Tibial nerve (tissue), 4 donors: Measurements from ENCODE around the gene LARP6. TPM values are rescaled to one million over a fixed set of nuclear protein-coding genes. Genes with fewer than 3 reads are reported as not detected.

ENCODE experiments used
- DNase-seq, 2 donors: peaks; one replicate each; pipeline ENCODE4 v3.0.0-alpha.2; 2019; ENCODE audit warnings: low spot score in 2 of 2
- H3K27ac ChIP-seq, 4 donors: fragments of 200-600 bp; sonication (generic) in 3 of 4; one replicate each; pipeline ENCODE4 v1.5.1; 2017 to 2019; ENCODE audit warnings: mild to moderate bottlenecking in 1 of 4
- H3K27me3 ChIP-seq, 2 donors: fragments of 200-600 bp; sonication (generic) in 1 of 2; one replicate each; pipeline versions ENCODE4 v1.5.1 to v1.6.0; 2017 to 2019
- H3K36me3 ChIP-seq, 3 donors: fragments of 200-600 bp; sonication (generic); one replicate each; pipeline ENCODE4 v1.5.1; 2018 to 2019
- H3K4me1 ChIP-seq, 4 donors: fragments of 200-600 bp; sonication (generic) in 3 of 4; one replicate each; pipeline ENCODE4 v1.5.1; 2017 to 2019
- H3K4me3 ChIP-seq, 4 donors: fragments of 200-600 bp; sonication (generic) in 3 of 4; one replicate each; pipeline ENCODE4 v1.5.1; 2017 to 2019; ENCODE audit warnings: mild to moderate bottlenecking in 1 of 4, moderate library complexity in 1 of 4
- H3K9me3 ChIP-seq, 4 donors: fragments of 200-600 bp; sonication (generic) in 3 of 4; one replicate each; pipeline ENCODE4 v1.5.1; 2017 to 2019
- EP300 ChIP-seq, 2 donors: sonication (generic); formaldehyde crosslinking; IDR thresholded peaks; one replicate each; pipeline ENCODE4 v1.6.1; 2017; ENCODE audit warnings: antibody characterized with exemption in 2 of 2, mild to moderate bottlenecking in 1 of 2
- POLR2A ChIP-seq, 2 donors: fragments of 450-650 bp; IDR thresholded peaks; one replicate each; pipeline ENCODE4 v1.6.1; 2017; ENCODE audit warnings: antibody characterized with exemption in 2 of 2, mild to moderate bottlenecking in 2 of 2, moderate library complexity in 2 of 2
- WGBS, 2 donors: methylation state at CpG; one replicate each; pipeline ENCODE4 v1.1.5; 2018; 5-methylcytosine and 5-hydroxymethylcytosine counted together
- total RNA-seq, 4 donors: library from RNA; depleted of rRNA; stranded (reverse); fragments of >200 nt; gene quantifications; one replicate each; pipeline ENCODE4 v1.1.0, GENCODE V29; 2016
- TF ChIP-seq, protein P1 (sequence below), 5 experiments: fragments of 200-600 bp in 3 of 5; fragments of 450-650 bp in 2 of 5; sonication (generic) in 3 of 5; IDR thresholded peaks; one replicate each; pipeline ENCODE4 v1.5.1; 2016 to 2019; ENCODE audit warnings: antibody characterized with exemption in 5 of 5, mild to moderate bottlenecking in 3 of 5, moderate library complexity in 2 of 5

Gene LARP6
- total RNA-seq, 4 donors from 2014 or later: 29.9 to 86.3 (median 54.8) TPM

DNA sequence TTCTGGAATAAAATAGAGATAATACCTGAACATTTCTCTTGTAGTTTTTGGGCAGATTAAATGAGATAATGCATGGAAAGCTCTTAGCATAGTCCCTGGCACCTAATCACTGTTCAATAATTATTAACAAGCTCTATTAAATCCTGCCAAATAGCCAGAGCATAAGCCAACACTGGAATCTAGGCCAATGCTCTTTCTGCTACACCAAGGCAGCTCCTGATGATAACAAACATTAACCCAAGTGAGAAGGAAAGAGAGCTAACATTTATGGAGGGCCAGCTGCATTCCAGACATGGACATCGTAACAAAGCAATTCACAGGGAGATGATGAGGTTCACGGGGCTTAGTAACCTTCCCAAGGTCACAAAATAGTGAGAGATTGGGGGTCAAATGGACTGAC, 23.3 kb downstream of the LARP6 start:
- peaks cover 0 to 48% (median 9%) of the 10 kb centered on the region in 4 donors for H3K4me1 ChIP-seq
- WGBS, 2 donors: 38 to 53% methylated on average over 2 of the region's 2 CpGs
- no peak for TF ChIP-seq EP300 (IDR thresholded peaks at IDR 0.05)
- no peaks in the 10 kb centered on the region for H3K9me3 ChIP-seq
- H3K36me3 ChIP-seq: peaks cover 0 to 53% (median 0%) of the 10 kb centered on the region in 3 donors
- H3K27me3 ChIP-seq: no peaks in the 10 kb centered on the region
- H3K4me3 ChIP-seq: no peak overlapping the region
- H3K27ac ChIP-seq: peak overlapping the region in 1 of 4 donors; percentile 37
- DNase-seq: no peak

DNA sequence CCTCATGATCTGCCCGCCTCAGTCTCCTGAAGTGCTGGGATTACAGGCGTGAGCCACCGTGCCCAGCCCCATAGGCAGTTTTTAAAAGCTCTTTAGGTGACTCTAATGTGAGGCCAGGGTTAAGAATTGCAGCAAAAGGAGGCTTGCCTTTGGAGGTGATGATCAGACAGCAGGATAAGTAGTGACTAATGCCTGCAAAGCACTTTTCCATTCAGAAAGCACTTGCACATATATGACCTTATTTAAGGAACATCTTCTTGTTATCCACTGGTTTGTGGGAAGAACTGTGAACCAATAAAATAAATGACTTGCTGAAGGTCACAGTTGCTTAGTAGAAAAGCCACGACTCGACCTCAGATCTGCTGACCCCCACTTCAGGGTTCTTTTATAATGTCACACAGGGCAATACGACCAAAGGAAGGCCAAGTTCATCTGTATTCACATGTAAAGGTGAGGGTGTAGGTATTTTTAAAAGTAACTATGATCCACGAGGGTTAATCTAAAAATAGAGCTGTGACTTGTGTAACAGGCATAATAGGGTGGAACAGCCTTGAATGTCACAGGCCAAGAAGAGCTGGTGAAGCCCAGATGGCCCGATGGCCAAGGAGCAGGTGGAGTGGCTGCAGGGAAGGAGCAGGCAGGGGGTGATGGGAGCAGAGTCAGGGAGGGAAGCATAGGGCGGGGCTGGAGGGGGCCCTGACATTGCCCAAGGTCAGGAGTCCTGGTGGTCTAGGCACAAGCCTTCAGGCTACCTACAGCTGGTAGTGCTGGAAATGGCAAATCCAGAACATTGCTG, 24.4 kb downstream of the LARP6 start:
- no peak for DNase-seq
- Histone ChIP-seq H3K9me3 (no peaks in the 10 kb centered on the region), H3K4me1 (peaks cover 0 to 46% (median 12%) of the 10 kb centered on the region in 4 donors), H3K27ac (no peak overlapping the region), H3K36me3 (peaks cover 0 to 45% (median 0%) of the 10 kb centered on the region in 3 donors), H3K4me3 (no peak overlapping the region), H3K27me3 (no peaks in the 10 kb centered on the region)
- TF ChIP-seq EP300 (IDR thresholded peaks at IDR 0.05) (no peak), POLR2A (IDR thresholded peaks at IDR 0.05) (no peak)
- TF ChIP-seq, protein P1, sequence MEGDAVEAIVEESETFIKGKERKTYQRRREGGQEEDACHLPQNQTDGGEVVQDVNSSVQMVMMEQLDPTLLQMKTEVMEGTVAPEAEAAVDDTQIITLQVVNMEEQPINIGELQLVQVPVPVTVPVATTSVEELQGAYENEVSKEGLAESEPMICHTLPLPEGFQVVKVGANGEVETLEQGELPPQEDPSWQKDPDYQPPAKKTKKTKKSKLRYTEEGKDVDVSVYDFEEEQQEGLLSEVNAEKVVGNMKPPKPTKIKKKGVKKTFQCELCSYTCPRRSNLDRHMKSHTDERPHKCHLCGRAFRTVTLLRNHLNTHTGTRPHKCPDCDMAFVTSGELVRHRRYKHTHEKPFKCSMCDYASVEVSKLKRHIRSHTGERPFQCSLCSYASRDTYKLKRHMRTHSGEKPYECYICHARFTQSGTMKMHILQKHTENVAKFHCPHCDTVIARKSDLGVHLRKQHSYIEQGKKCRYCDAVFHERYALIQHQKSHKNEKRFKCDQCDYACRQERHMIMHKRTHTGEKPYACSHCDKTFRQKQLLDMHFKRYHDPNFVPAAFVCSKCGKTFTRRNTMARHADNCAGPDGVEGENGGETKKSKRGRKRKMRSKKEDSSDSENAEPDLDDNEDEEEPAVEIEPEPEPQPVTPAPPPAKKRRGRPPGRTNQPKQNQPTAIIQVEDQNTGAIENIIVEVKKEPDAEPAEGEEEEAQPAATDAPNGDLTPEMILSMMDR (IDR thresholded peaks at IDR 0.05): no peak
- WGBS, 2 donors: 83 to 86% methylated on average over 9 of the region's 9 CpGs

DNA sequence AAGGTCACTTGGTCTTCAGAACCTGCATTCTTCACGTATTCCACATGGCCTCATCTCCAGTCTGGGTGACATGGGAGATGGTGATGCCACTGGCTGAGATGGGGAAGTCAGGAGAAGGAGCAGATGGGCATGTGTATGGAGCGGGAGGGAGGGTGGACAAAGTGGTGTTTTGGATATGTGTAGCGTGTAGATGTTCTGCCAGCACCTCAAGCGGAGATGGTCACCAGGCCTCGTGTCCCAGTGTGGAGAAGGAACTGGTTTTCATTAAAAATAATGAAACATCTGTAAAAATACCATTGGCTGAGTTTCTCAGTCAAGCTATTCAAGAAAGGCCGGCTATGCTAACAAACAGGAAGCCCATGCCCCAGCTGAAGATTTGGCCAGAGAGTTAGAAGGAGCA, 26.2 kb downstream of the LARP6 start:
- H3K36me3 ChIP-seq: peaks cover 0 to 30% (median 0%) of the 10 kb centered on the region in 3 donors
- 77 to 78% methylated on average over 6 of the region's 6 CpGs for WGBS, 2 donors
- H3K4me1 ChIP-seq: peaks cover 0 to 33% (median 6%) of the 10 kb centered on the region in 4 donors
- no peak for DNase-seq
- no peaks in the 10 kb centered on the region for H3K9me3 ChIP-seq
- H3K27ac ChIP-seq: peak overlapping the region in 2 of 4 donors; percentile 35 to 58
- H3K27me3 ChIP-seq: no peaks in the 10 kb centered on the region
- TF ChIP-seq EP300 (IDR thresholded peaks at IDR 0.05) (no peak), POLR2A (IDR thresholded peaks at IDR 0.05) (no peak)
- TF ChIP-seq, protein P1 (IDR thresholded peaks at IDR 0.05): no peak
- H3K4me3 ChIP-seq: no peak overlapping the region

DNA sequence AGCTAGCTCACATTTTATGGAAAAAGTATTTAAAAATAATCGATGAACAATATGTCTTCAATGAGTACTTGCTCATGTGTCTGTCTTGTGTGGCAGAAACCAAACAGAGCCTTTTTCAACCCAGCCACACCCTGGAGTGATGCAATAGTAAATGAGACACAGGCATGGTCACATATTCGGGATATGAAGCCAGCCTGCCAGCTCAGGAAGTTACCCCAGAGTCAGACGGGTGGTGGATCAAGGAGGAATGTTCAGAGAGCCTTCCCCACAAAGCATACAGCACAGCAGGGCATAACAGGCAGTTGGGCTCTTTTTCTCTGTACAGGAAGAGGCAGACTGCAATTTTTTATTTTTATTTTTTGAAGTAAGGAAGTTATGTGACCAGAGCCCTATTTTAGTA, 27.3 kb downstream of the LARP6 start:
- TF ChIP-seq EP300 (IDR thresholded peaks at IDR 0.05) (peak in 1 of 2 donors; percentile 78), POLR2A (IDR thresholded peaks at IDR 0.05) (no peak)
- H3K36me3 ChIP-seq: peaks cover 0 to 19% (median 0%) of the 10 kb centered on the region in 3 donors
- H3K4me3 ChIP-seq: no peak overlapping the region
- H3K9me3 ChIP-seq: no peaks in the 10 kb centered on the region
- 23 to 26% methylated on average over 3 of the region's 3 CpGs for WGBS, 2 donors
- peak; percentile 53 to 78 for DNase-seq
- peaks cover 0 to 33% (median 6%) of the 10 kb centered on the region in 4 donors for H3K4me1 ChIP-seq
- H3K27me3 ChIP-seq: no peaks in the 10 kb centered on the region
- peak overlapping the region in 2 of 4 donors; percentile 14 to 58 for H3K27ac ChIP-seq

DNA sequence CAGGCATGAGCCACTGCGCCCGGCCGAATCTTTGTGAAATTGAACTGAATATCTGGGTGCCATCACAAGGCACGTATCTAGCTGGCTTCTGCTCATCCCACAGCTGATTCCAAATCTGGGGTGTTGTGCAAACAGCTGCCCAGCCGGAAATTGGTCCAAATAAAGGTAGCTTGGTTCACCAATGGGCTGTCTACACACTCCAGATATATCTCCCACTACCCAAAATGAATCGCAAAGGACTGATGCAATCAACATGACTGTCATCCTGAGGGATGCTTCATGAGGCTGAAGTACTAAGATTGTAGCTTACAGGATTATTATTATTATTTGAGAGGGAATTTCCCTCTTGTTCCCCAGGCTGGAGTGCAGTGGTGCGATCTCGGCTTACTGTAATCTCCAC, 28.1 kb downstream of the LARP6 start:
- TF ChIP-seq POLR2A (IDR thresholded peaks at IDR 0.05) (no peak), EP300 (IDR thresholded peaks at IDR 0.05) (no peak)
- TF ChIP-seq, protein P1 (IDR thresholded peaks at IDR 0.05): no peak
- Histone ChIP-seq H3K9me3 (no peaks in the 10 kb centered on the region), H3K36me3 (peaks cover 0 to 11% (median 0%) of the 10 kb centered on the region in 3 donors), H3K27me3 (no peaks in the 10 kb centered on the region), H3K4me3 (no peak overlapping the region), H3K4me1 (peaks cover 0 to 29% (median 6%) of the 10 kb centered on the region in 4 donors), H3K27ac (peak overlapping the region in 2 of 4 donors; percentile 14 to 58)
- DNase-seq: no peak
- 93% methylated on average over 8 of the region's 8 CpGs for WGBS, 2 donors

DNA sequence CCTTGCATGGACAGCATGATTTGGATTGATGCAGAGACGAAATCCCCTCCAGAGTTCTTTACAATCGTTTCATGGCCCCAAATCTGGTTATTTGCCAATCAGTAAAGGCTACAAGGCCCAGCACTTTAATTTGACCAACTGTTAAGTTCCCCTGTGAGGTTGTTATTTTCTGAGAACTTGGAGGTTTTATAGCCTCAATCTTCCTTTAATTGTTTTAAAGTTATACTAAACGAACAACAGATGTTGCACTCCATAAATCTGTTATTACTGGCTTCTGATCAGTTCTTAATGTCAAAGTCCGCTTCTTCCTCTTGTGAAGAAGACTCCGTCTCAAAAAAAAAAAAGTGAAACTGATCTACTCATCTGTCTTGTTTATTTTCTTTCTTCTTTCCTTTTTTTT, 30.8 kb downstream of the LARP6 start:
- no peaks in the 10 kb centered on the region for H3K27me3 ChIP-seq
- no peak overlapping the region for H3K4me3 ChIP-seq
- DNase-seq: no peak
- TF ChIP-seq, protein P1 (IDR thresholded peaks at IDR 0.05): no peak
- TF ChIP-seq POLR2A (IDR thresholded peaks at IDR 0.05) (no peak), EP300 (IDR thresholded peaks at IDR 0.05) (no peak)
- no peaks in the 10 kb centered on the region for H3K36me3 ChIP-seq
- H3K9me3 ChIP-seq: peaks cover 0 to 3% (median 0%) of the 10 kb centered on the region in 4 donors
- peaks cover 0 to 22% (median 6%) of the 10 kb centered on the region in 4 donors for H3K4me1 ChIP-seq
- WGBS, 2 donors: 29 to 34% methylated on average over 5 of the region's 5 CpGs
- H3K27ac ChIP-seq: peak overlapping the region in 2 of 4 donors; percentile 25 to 31
